ENCODE measurements around the gene SNAP47.

- TF ChIP-seq CTCF (IDR thresholded peaks at IDR 0.05) (no peak), POLR2A (IDR thresholded peaks at IDR 0.05) (no peak)
These were observed 23.1 kb downstream of the SNAP47 start for GRCh38 chr1:227758366-227758765.

All from lower leg skin (tissue), 3 donors.